Measurements from ENCODE around the gene C11orf98.
"Not testable (repeated sequence)": the region's sequence is repeated elsewhere in the genome, so short reads cannot be mapped to it uniquely, and the experiment has no call there.

Gene C11orf98

GRCh38 chr11:62677714-62678113 lies 12.7 kb upstream of the C11orf98 start:
- H3K79me2 ChIP-seq (ENCODE audit: insufficient read depth, low read length) = peaks cover 27% of the 10 kb centered on the region; the same call in 1 of the 2 replicates
- H3K27ac ChIP-seq (ENCODE audit: low read depth, low read length) = no peak overlapping the region
- peak overlapping the region; percentile 90 for H3K4me3 ChIP-seq (ENCODE audit: insufficient read depth, low read length, poor library complexity, severe bottlenecking)
- H3K36me3 ChIP-seq (ENCODE audit: low read length) = no peaks in the 10 kb centered on the region
- TF ChIP-seq CTCF (IDR thresholded peaks at IDR 0.05; ENCODE audit: insufficient read depth, low read length, poor library complexity, severe bottlenecking) = no peak
- no peak for TF ChIP-seq EZH2phosphoT487 (conservative IDR thresholded peaks at IDR 0.05; ENCODE audit: low read length)
- H4K20me1 ChIP-seq (ENCODE audit: low read depth, low read length) = no peaks in the 10 kb centered on the region
- H3K9me2 ChIP-seq (replicated peaks; ENCODE audit: insufficient read depth, low read length) = no peaks in the 10 kb centered on the region
- peaks cover 26% of the 10 kb centered on the region for H3F3A ChIP-seq (ENCODE audit: insufficient read depth)
- H3K4me2 ChIP-seq (ENCODE audit: low read depth, low read length, poor library complexity, severe bottlenecking) = peak overlapping the region; percentile 64
- peak overlapping the region; percentile 92 for H3K9ac ChIP-seq (ENCODE audit: low read length)
- H3K9me3 ChIP-seq (ENCODE audit: insufficient read depth, low read length) = no peaks in the 10 kb centered on the region
- no peak overlapping the region for H2AFZ ChIP-seq (ENCODE audit: low read depth, low read length, severe bottlenecking)
- no peaks in the 10 kb centered on the region for H3K27me3 ChIP-seq (ENCODE audit: low read length)

- peak overlapping the region; percentile 64 for H3K4me2 ChIP-seq (ENCODE audit: low read depth, low read length, poor library complexity, severe bottlenecking)
- peaks cover 32% of the 10 kb centered on the region; the same call in 1 of the 2 replicates for H3K79me2 ChIP-seq (ENCODE audit: insufficient read depth, low read length)
- no peak overlapping the region for H3K4me3 ChIP-seq (ENCODE audit: insufficient read depth, low read length, poor library complexity, severe bottlenecking)
- TF ChIP-seq CTCF (IDR thresholded peaks at IDR 0.05; ENCODE audit: insufficient read depth, low read length, poor library complexity, severe bottlenecking) (no peak), EZH2phosphoT487 (conservative IDR thresholded peaks at IDR 0.05; ENCODE audit: low read length) (no peak)
- H2AFZ ChIP-seq (ENCODE audit: low read depth, low read length, severe bottlenecking) = no peak overlapping the region
- no peaks in the 10 kb centered on the region for H3K9me3 ChIP-seq (ENCODE audit: insufficient read depth, low read length)
- no peak overlapping the region for H3K9ac ChIP-seq (ENCODE audit: low read length)
- H3F3A ChIP-seq (ENCODE audit: insufficient read depth) = peaks cover 26% of the 10 kb centered on the region
- no peaks in the 10 kb centered on the region for H4K20me1 ChIP-seq (ENCODE audit: low read depth, low read length)
- H3K27ac ChIP-seq (ENCODE audit: low read depth, low read length) = no peak overlapping the region
- H3K27me3 ChIP-seq (ENCODE audit: low read length) = no peaks in the 10 kb centered on the region
- no peaks in the 10 kb centered on the region for H3K36me3 ChIP-seq (ENCODE audit: low read length)
- H3K9me2 ChIP-seq (replicated peaks; ENCODE audit: insufficient read depth, low read length) = no peaks in the 10 kb centered on the region
These were observed 12.1 kb upstream of the C11orf98 start for GRCh38 chr11:62677156-62677555.

- Histone ChIP-seq H3K9ac (ENCODE audit: low read length) (no peak overlapping the region), H3F3A (ENCODE audit: insufficient read depth) (peaks cover 26% of the 10 kb centered on the region), H4K20me1 (ENCODE audit: low read depth, low read length) (no peaks in the 10 kb centered on the region), H2AFZ (ENCODE audit: low read depth, low read length, severe bottlenecking) (no peak overlapping the region), H3K27me3 (ENCODE audit: low read length) (no peaks in the 10 kb centered on the region), H3K9me2 (replicated peaks; ENCODE audit: insufficient read depth, low read length) (no peaks in the 10 kb centered on the region), H3K27ac (ENCODE audit: low read depth, low read length) (no peak overlapping the region), H3K9me3 (ENCODE audit: insufficient read depth, low read length) (no peaks in the 10 kb centered on the region), H3K79me2 (ENCODE audit: insufficient read depth, low read length) (peaks cover 33% of the 10 kb centered on the region; the same call in 1 of the 2 replicates), H3K4me3 (ENCODE audit: insufficient read depth, low read length, poor library complexity, severe bottlenecking) (no peak overlapping the region), H3K4me2 (ENCODE audit: low read depth, low read length, poor library complexity, severe bottlenecking) (no peak overlapping the region), H3K36me3 (ENCODE audit: low read length) (no peaks in the 10 kb centered on the region)
- TF ChIP-seq CTCF (IDR thresholded peaks at IDR 0.05; ENCODE audit: insufficient read depth, low read length, poor library complexity, severe bottlenecking) (no peak), EZH2phosphoT487 (conservative IDR thresholded peaks at IDR 0.05; ENCODE audit: low read length) (no peak)
These were observed 11.7 kb upstream of the C11orf98 start for GRCh38 chr11:62676698-62677097.

DNA sequence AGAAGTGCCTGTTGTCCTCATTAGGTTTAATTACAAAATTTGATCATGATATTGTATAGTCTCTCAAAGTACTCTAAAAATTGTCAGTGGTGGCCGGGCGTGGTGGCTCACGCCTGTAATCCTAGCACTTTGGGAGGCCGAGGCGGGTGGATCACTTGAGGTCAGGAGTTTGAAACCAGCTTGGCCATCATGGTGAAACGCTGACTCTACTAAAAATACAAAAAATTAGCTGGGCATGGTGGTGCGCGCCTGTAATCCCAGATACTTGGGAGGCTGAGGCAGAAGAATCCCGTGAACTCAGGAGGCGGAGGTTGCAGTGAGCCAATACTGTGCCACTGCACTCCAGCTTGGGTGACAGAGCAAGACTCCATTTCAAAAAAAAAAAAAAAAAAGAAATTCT lies 10.4 kb upstream of the C11orf98 start:
- H3F3A ChIP-seq (ENCODE audit: insufficient read depth) = peaks cover 18% of the 10 kb centered on the region
- H3K4me3 ChIP-seq (ENCODE audit: insufficient read depth, low read length, poor library complexity, severe bottlenecking); H3K4me2 ChIP-seq (ENCODE audit: low read depth, low read length, poor library complexity, severe bottlenecking); H3K9me2 ChIP-seq (replicated peaks; ENCODE audit: insufficient read depth, low read length); H3K9ac ChIP-seq (ENCODE audit: low read length); H3K9me3 ChIP-seq (ENCODE audit: insufficient read depth, low read length); H3K36me3 ChIP-seq (ENCODE audit: low read length); H3K27me3 ChIP-seq (ENCODE audit: low read length); H2AFZ ChIP-seq (ENCODE audit: low read depth, low read length, severe bottlenecking); H3K27ac ChIP-seq (ENCODE audit: low read depth, low read length); H4K20me1 ChIP-seq (ENCODE audit: low read depth, low read length): not testable (repeated sequence)
- H3K79me2 ChIP-seq (ENCODE audit: insufficient read depth, low read length) = peaks cover 45% of the 10 kb centered on the region
